ENCODE results near the gene FAM120A.

DNA sequence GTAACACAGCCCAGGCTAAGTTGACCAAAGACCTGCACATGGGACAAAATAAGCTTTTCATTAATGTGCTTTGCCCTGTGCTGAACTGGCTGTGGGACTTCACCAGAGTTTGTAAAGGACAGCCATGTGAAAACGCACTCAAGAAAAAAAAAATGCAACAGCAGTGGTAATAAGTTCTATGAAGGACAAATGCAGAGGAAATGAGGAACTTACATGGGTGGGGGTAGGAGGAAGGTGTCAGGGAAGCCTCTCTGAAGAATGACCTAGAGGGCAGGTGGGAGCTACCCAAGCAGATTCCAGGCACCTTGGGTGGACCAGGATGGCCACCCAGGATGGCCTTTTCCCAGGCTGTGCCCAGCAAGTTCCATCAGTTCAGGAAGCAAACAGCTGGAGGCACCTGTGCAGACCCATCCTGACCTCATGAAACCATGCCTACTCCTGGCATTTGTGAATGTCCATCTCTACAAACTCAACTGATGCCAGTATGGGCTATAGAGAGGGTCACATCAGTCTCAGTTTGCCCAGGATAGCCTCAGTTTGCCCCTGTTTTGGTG lies 118.2 kb downstream of the FAM120A start:
- no peak for TF ChIP-seq CTCF (IDR thresholded peaks at IDR 0.05 in 4 of 5, conservative IDR thresholded peaks at IDR 0.05 in 1 of 5)
- no peak for TF ChIP-seq POLR2A (IDR thresholded peaks at IDR 0.05)
